Stimulated activated CD4-positive, alpha-beta T cell treated with anti-CD3 and anti-CD28 coated beads, TNF-alpha, amount 100 ng/mL, for 1 hour (primary cell): ENCODE measurements around the gene SDR39U1.

Experiments used
- DNase-seq, 3 donors: peaks; one replicate each; pipeline ENCODE4 v3.0.0-alpha.2; 2020; ENCODE audit warnings: low read depth in 3 of 3, low spot score in 1 of 3

Gene SDR39U1

DNA sequence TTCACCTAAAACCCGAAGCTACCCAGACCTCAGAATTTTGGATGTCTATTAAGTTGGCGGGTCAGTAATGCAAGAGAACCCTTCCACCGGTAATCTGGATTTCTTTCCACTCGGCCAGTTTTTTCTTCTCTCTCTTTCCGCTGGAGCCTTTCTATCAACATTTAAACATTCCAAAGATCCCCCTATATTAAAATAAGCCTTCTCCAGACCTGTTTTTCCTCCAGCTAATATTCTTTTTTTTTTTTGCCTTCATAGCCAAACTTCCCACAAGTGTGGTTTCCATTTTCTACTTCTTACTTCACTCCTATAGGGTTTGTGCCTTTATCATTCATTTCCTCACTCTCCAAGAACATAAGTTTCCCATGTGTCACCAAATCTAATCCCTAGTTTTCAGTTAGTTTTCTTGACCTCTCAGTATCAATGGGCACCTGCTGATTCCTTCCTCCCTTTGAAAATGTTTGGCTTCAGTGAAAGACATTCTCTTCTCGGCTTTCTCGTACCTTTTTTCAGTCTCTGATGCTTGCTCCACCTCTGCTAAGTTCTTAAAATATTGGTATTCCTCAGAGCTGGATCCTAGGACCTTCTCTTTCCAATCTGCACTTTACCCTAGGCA, 583 bp upstream of the SDR39U1 start:
- DNase-seq = no peak

DNA sequence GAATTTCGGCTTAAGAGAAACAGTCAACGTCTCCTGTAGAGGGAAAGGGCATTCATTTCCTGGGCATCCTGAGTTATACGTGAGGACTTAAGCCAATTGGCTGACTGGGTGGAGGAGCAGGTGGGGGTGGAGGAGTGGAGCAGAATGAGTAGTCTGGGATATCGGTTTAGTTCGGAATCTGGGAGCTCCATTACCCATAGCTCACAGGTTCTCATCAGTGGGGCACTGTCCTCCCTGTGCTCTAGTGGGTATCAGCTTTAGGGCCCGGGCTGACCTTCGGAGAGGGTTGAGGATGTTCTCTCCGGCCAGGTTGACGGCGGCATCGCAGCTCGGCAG, 704 bp downstream of the SDR39U1 start:
- DNase-seq = no peak

DNA sequence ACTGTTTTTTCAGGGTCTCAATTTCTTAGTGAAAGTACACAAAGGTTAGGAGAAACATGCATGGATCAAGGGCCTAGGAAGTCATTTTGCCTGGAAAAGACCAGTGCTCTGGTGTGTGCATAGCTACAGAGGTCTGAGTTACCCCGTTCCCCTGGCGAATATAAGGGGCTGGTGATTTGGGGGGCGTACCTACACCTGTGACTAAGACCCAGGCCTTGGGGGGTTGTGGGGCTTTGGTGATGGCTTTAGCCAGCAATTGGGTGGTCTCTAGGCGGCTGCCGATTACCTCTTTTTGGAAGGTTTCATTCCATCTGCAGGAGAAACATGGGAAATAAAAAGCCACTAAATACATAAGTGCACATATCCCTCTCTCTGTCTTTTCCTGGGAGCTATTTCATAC, 1.1 kb downstream of the SDR39U1 start:
- DNase-seq = no peak

DNA sequence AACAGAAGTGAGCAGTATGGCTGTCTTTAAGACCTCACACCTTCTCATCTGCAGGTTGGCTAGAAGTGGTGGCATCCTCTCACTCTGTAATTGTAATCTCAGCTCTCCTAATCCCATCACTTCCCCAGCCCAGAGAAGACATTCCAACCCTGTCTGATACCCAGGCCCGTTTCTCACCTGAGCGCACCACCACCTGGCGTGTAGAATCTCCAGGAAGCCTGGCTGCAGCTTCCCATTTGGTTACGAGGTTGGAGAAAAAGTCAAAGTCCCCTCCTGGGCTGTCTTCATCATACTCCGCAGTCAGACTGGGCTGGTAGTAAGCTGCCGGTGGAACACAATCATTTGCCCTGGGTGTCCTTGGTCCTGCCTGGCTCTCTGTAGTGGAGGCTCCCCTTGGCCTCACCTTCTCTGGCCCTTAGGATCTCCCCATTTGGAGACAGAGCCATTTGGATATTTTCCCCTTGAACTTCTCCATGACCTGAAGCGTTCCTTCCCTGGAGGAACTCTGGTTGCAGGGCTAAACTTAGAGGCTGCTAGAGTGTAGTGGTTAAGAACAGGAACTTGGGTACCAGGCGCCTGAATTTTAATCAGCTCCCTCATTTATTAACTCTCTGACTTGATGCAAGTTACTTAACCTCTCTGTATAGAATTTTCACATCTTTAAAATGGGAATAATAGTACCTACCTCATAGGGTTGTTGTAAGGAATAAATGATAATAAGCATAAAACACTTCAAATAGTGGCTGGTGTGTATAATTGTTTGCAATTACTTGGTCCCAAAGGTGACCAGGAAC, 1.8 kb downstream of the SDR39U1 start:
- DNase-seq = no peak

DNA sequence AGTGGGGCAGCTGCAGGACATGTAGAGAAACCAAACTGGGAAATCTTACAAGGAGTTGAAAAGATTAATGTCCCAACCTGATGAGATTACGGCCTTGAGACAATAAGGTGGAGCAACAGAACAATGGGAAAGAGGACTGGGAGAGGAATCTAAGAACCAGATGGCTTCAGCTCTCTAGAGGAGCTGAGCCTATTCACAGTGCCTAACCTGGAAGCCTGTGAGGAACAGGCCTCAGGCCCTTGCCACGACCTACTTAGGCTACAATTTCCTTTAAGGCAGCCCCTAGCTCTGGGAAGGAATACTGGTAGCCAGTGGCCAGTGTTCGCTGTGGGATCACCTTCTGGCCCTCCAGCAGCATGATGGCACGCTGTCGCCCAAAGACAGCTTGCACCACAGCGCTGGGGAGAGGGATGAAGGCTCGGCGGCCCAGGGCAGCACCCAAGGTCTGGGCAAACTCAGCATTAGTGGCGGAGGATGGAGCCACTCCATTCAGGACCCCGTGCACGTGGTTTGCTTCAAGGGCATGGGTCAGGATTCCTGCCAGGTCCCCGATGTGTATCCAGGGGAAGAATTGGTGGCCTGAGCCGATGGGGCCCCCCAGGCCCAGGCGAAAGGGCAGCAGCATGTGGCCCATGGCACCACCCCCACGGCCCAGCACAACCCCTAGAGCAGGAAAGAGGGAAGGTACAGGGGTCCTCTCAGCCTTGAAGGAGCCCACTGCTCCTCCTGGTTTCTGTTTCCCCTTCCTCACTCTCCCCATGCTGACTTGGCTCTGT, 2.6 kb downstream of the SDR39U1 start:
- no peak for DNase-seq

DNA sequence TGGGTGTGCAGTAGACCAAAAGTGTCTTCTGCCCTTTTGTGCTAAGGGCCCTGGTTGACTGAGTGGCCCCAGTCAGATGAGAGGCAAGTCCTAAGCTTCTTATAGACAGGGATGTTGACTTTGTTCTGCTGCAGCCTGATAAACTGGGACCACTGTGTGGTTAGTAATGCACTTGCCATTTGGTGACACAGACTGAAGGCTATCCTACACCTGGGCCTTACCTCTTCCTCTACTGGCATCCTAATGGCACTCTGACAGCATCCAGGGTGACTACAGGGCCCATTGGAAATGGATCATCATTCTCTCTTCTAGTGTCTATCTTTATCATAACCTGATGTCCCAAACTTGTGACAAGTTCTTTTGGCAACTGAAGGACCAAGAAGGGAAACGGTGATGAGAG, 3.3 kb downstream of the SDR39U1 start:
- DNase-seq = no peak

DNA sequence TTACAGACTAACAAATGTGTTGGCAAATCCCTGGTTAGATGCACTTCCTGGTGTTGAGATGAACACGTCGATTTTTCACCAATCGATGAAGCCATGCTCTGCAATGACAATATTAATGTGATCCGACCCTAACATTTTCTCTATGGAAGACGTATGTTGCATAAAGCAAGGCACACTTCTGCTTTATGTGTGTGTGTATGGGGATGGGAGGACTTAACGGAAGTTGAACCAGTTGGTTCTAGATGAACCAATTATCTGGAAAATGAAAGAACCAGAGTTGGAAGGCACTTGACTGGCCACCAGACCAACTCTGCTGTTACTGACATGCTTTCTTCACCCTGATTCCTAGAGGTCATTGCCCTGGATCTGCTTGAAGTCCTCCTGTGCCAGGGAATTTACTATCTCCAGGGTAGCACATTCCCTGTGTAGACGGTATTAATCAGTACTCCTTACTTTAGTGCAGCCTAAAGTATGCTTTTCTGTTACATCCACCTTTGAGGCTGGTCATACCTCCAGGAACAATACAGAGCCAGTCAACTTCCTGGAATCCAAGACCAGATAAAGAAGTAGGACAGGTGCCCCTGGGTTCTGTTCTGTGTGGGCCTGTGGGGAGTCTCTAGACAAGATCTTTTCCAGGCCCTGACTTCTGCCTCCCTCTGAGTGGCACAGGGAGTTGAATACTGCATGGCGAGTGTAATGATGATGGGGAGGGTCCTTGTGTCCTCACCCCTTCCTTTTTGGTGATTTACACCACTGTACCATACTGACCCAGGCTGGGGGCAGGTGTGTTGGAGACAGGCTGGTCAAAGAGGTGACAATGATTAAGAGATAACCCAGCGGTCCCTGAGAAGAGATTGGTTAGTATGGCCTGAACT, 4.1 kb downstream of the SDR39U1 start:
- no peak for DNase-seq

DNA sequence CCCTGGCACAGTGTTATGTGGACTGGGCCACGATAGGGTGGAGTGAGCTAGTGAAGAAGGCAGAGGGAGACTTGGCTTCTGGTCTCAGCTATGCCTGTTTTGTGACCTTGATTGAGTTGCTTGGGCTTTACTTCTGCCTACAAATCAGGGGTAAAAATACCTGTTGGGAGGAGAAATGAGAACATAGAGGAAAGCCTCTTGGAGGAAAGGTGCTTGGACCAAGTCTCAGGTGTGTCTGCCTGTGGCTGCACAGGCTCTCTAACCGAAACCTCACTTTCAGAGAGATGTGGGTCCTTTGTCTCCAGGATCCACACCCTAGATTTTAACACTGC, 4.9 kb downstream of the SDR39U1 start:
- no peak for DNase-seq

DNA sequence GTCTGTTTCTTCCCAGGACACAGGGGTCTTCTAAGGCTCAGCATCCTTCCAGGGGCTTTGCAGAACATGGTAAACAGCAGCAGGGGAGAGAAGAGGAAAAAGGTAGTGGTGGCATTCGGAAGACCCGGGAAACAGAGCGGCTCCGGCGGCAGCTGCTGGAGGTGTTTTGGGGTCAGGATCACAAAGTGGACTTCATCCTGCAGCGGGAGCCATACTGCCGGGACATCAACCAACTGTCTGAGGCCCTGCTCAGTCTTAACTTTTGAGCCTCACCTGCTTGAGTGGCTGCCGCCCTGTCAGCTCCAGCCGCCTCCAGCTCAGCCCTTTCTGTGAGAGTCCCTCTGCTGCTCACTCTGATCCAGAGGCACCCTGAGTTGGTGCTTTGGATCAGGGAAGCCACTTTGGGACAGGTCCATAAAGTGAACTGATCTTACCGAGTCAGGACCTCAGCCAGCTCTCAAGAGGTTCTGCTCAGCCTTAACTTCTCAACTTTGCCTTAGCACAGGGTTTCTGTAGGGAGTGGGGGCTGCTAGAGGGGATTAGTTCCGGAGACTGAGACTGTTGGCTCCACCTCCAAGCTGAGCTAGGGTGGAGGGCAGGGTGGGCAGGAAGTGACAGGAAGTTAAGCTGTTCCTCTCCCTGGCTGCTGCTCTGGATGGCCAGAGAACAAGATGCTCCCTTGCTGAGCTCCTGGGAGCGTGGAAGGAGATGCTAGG, 5.4 kb downstream of the SDR39U1 start:
- no peak for DNase-seq

DNA sequence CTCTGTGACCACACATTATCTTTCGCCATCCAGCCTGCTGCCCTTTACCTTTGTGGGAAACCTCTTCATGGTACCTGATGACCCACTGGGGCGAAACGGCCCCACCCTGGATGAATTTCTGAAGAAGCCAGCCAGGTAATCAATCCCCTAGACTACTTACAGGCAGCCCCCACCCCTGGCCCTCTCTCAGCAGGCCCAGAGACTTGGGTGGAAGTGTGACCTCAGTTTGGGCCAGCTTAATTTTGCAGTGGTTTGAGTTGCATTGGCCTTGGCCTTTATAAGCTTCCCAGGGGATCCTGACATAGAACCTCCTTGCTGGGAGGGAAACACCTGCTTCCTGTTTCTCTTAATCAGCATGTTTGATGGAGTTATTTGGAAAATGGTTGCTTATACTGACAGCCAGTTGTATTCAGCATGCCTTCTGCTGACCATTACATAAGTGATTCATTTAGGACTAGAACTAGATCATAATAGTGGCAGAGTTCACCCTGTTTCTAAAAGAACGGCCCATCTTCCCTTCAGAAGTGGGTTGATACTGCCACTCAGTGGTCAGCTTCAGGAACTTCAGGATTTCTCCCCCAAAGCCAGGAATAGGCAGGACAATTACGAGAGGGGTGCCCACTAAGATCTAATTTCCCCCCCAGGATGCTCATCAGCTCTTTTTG, 6.1 kb downstream of the SDR39U1 start:
- DNase-seq = no peak

DNA sequence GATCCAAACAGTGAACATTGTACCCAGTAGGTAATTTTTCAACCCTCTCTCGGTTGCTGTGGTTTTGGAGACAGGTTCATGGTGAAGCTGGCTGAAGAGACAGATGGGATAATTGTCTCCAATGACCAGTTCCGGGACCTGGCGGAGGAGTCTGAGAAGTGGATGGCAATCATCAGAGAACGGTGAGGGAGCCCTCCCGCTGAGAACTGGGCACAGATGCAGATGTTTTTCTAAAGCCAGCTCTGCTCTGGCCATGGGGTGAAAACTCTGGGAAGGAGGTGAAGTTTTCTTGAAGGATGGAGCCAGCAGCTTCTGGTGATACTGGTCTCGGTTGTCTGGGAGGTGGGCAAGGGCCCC, 6.6 kb downstream of the SDR39U1 start:
- no peak for DNase-seq

DNA sequence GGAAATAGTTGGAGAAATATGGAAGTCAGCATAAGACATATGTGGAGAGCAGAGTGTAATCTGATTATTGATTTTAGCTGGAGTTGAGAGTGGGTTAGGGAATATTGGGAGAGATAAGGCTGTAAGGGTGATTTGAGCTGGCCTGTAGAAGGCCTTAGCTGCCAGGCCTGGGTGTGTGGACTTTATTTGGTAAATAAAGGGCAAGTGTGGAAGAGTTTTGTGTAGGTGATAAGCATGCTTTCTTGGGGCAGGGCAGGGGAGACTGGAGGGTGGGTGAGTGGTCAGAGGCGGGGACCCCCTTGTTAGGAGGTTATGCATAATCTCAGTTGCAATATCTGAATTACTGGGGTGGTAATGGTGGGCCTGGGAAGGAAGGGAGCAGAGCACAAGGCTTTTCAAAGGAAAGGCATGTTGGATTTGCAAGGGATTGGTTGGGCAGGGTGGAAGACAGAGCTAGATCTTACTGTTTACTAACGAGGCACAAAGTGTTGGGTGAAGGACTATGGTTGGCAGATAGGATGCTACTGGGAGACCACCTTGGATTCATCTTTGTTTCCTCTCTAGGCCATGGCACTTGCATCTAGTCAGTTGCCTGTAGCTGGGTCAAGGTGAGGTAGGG, 7.3 kb downstream of the SDR39U1 start:
- DNase-seq = no peak

DNA sequence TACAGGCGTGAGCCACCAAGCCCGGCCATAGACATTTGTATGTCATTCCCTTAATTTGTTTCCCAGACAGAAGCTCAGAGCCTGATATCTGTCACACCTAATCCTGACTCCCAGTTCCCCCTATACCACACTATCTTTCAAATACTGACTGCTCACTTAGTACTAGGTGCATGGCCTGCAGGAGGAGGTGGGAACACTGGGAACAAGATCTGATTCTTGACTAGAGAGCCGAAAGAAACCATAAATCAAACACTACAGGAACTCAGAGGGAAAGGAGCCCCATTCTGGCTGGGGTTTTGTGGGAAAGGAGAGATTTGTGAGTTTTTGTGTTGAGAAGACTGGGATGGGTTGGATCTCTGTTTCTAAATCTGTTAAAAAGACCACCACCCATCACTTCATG, 7.9 kb downstream of the SDR39U1 start:
- DNase-seq = no peak

DNA sequence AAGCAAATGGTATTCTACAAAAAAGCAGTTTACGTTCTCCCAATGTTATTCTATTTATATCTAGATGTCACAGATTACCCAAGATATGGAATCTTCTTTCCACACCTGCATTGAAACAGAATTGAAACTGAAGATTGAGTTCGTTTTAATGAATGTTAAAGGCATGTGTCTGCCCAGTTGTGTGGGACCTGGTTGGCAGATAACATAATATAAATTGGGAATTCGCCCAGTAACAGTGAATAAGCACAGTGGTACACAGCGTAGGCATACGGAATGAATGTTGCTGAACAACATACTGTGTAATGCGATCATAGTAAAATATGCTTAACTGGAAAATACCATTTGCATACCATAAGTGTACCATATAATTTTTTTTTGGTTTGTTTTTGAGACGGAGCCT, 8.5 kb downstream of the SDR39U1 start:
- no peak for DNase-seq

DNA sequence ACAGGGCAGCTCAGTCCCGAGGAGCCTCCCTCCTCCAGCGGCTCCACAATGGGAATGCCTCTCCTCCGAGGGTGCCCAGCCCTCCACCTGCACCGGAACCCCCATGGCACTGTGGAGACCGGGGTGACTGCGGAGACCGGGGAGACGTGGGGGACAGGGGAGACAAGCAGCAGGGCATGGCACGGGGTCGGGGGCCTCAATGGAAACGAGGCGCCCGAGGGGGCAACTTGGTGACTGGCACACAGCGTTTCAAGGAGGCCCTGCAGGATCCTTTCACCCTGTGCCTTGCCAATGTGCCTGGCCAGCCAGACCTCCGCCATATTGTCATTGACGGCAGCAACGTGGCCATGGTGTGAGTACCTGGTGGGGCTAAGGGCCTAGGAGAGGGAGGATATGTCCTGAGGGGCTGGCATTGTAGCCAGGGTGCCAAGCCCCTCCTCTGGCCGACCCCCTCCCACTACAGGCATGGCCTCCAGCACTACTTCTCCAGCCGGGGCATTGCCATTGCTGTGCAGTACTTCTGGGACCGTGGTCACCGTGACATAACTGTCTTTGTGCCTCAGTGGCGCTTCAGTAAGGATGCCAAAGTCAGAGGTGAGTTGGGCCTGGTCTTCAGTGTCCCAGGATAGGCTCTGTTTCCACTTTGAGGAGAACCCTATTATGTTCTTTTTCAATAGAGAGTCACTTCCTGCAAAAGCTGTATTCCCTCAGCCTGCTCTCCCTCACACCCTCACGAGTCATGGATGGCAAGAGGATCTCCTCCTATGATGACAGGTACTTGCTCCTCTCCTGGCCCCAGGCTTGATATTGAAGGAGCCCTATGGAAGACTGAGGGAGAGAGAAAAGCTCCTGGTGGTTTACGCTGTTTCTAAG, 10.1 kb downstream of the SDR39U1 start:
- no peak for DNase-seq

DNA sequence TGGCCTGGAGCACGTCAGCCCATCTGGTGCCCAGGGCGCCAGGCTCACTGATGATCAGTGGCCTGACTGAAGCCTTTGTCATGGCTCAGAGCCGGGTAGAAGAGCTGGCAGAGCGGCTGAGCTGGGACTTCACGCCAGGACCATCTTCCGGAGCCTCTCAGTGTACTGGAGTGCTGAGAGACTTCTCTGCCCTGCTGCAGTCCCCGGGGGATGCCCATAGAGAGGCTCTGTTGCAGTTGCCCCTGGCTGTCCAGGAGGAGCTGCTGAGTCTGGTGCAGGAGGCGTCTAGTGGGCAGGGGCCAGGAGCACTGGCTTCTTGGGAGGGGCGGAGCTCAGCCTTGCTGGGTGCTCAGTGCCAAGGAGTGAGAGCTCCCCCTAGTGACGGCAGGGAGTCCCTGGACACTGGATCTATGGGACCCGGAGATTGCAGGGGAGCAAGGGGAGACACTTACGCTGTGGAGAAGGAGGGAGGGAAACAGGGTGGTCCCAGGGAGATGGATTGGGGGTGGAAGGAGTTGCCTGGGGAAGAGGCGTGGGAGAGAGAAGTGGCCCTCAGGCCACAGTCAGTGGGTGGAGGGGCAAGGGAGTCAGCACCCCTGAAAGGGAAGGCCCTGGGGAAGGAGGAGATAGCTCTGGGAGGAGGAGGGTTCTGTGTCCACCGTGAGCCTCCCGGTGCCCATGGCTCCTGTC, 10.9 kb downstream of the SDR39U1 start:
- DNase-seq = peak; percentile 72 to 74 (median 73)

DNA sequence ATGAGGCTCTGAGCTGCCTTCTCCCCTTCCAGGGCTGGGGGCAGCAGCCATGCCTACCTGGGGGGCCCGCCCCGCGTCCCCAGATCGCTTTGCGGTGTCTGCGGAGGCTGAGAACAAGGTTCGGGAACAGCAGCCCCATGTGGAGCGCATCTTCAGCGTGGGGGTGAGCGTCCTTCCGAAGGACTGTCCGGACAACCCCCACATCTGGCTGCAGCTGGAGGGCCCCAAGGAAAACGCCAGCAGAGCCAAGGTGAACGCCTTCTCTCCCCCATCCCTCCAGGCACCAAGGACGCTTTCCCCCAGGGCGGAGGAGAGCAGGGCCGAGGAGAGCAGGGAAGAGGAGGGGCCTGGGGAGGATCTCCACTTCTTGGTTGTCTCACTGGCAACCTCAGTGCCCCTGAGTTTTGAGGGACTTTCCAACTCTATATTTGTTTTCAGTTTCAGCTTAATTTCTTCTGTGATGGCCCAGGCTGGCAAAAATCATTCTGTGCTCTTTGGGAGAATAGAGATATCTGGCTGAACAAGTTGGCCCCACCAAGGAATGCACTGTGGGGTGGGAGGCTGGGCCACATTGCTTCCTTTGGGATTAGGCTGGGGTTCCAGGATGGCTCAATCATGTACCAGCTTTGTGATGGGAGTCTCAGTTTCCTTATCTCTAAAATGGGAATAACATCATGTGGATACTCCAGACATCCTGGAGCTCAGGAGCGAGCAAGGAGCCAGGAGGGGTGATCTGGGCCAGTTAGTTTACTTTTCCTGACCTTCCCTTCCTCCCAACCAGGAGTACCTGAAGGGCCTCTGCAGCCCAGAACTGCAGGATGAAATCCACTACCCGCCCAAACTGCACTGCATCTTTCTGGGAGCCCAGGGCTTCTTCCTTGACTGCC, 11.7 kb downstream of the SDR39U1 start:
- DNase-seq = peak in 1 of 3 donors; percentile 57
